ENCODE data around the gene HNRNPK. TPM values are rescaled to one million over a fixed set of nuclear protein-coding genes. Genes with fewer than 3 reads are reported as not detected.
"Not testable (repeated sequence)": the region's sequence is repeated elsewhere in the genome, so short reads cannot be mapped to it uniquely, and the experiment has no call there.

The HNRNPK gene
- total RNA-seq, 1 donor from 2014 or later, result 303 TPM

DNA sequence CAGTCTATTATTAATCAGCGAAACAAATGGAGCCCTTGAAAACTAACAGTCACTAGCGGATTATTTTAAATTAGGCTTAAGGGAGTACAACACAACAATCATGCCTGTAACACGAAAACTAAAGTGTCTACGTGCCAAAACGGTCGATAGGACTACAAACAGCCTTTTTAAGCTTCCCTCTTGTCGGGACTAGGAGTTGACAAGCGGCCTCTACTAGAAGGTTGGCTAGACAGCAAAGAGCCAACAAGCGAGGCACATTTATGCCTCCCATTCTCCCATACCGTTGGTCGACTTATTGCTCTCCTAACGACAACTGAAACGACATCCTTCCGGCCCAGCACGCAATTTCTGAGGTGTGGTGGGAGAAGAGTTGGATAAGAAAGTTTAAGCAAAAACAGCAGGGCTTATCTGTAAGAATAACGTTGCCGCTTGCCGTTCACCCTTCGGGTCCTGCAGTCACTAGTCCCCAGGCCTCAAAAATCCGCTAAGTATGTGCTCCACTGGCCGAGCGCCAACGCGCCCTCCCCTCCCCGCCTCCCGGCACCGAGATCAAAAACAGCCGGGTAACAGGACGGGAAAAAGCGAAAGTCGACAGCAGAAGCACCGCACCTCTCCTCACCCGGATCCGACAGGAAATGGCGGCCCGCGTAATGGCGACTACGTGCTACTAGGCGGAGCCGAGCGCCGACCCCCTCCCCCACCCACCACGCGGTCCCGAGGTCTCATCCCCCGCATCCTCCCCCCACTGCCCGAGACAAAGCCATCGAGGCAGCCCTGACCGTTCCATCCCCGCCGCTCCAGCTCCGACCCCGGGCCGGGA is 813 bp downstream of the HNRNPK start:
- intact Hi-C loops (cut with DNase I), result loop anchor here (5.0 kb wide), 1 partner anchor 83 kb away; no protein-coding TSS in a partner anchor

DNA sequence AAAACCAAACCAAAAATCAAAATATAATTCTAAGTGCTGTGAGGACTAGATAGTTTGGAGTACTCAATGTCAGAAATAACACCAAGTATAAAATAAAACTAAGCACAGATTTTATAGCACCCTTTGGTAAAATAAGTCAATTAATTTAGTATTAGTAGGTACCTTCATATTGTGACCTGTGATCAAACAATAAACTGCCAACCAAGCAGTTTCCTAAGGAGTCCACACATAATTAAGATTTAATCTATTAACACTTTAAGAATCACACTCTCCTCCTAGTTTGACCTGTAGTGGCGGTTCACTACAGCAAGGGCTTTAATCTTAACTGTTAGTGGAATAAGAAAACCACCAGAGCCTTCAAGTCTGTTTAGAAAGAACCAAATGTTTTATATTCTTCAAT is 2.8 kb downstream of the HNRNPK start:
- intact Hi-C loops (cut with DNase I), result loop anchor here (5.0 kb wide), 1 partner anchor 85 kb away; no protein-coding TSS in a partner anchor
- no peak for DNase-seq (ENCODE audit: low spot score)

More for the DNA sequence above, 813 bp downstream of the HNRNPK start:
- peak; percentile 95 for DNase-seq (ENCODE audit: low spot score)

DNA sequence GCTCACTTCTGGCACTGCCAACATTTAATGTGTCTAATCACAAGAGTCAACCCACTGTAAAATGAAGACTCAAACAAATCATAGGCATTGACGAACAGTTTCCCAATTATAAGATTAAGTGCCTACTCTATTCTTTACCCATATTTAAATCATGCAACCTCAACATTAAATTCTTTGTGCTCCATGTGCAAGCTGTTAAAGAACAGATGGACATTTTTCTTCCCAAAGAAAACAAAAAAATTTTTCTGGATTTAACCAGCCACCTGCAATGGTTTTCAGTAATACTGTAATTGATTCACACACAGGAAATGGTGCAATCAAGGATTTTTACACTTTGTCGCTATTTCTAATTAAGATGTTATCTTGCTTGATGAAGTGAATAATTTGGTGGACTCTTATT is 3.6 kb downstream of the HNRNPK start:
- intact Hi-C loops (cut with DNase I), result loop anchor here (5.0 kb wide), 1 partner anchor 86 kb away; no protein-coding TSS in a partner anchor
- DNase-seq (ENCODE audit: low spot score), result no peak

DNA sequence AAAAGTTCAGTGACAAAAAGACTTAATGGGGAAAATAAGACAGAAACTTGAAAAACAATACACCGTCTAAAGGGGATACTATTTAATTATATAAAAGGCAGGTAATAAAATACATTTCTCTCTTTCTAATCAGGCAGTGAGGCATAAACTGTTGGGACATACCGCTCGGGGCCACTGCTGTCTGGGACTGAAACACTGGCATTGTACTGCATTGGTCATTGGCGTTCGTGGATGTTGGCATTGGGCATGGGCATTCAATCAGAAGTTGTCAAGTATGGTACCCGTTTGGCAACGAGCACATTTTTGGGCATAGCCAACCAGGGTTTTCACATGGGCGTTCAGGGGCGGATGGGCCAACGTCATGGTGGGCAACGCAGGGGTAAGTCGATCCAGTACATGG is 4.7 kb downstream of the HNRNPK start:
- no peak for DNase-seq (ENCODE audit: low spot score)
- intact Hi-C loops (cut with DNase I), result loop anchor here (5.0 kb wide), 1 partner anchor 87 kb away; no protein-coding TSS in a partner anchor

DNA sequence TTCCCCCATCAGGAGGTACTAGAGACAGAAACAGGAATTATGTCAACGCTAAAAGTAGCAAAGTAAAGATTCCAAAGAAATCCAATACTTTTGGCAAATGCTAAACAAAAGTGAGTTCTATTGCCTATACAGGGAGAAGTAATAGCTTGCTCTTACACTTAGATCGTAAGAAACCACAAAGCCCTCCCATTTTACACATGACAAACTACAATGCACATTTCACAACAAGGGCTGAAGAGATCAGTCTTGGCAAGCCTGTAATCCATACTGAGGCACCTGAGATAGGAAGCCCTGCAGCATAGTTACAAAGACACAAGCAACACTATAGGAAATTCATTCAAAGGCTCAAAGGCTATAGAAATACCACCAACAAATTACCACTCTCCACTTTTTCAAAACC is 7.7 kb downstream of the HNRNPK start:
- intact Hi-C loops (cut with DNase I), result no loop called here
- no peak for DNase-seq (ENCODE audit: low spot score)

DNA sequence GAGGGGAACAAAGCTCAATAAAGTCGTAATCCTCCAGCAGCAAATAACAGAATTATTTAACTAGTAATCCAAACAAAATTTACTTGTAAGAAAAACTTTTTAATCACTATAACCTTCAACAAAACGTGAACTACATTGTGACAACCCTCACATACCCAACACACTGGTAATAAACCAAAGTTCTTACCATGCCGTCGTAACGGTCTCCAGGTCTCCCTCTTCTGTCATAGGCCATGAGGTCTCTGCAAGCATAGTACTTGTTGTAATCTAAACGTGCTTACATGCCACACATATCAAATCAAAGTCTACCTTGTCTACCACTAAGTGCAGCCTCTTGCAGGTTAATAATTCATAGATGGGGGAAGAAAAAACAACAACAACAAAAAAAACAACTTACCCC is 8.5 kb downstream of the HNRNPK start:
- intact Hi-C loops (cut with DNase I), result no loop called here

DNA sequence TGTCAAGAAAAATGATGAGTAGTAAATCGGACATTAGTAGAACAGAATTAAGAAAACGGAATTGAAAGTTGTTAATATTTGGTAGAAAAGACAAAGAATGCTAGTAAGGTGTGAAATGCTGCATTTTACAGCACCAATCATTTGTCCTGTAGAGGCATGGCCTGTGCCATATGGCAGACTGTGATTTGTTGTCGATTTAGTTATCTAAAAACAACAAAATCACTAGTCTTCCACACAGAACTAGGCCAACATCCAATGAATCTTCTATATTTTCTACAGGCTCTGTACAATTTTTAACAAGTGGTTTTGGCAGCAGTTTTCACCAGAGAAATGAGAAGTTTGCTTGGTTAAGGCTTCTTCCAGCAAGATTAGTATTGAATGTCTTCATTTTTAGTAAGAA is 10.4 kb downstream of the HNRNPK start:
- DNase-seq (ENCODE audit: low spot score), result no peak
- intact Hi-C loops (cut with DNase I), result no loop called here

More for the DNA sequence above, 8.5 kb downstream of the HNRNPK start:
- DNase-seq (ENCODE audit: low spot score), result no peak

DNA sequence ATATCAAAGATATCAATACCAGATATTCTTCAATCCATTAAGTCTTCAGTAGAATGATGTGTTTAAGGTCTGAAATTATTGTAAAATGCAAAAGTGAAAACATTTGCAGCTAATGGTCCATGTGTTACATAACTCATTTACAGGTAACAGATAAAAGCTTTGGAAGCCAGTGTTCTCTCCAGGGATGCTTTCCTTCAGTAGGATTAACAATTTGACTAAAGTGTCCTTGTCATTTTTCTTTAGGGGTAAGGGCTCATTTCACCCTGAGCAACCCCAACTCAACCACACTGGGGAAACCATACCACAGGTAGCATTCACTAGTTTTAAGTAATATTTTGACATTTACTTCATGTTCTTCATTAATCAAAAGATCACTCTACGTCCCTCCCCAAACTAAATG is 12.9 kb downstream of the HNRNPK start:
- DNase-seq (ENCODE audit: low spot score), result no peak
- intact Hi-C loops (cut with DNase I), result no loop called here

DNA sequence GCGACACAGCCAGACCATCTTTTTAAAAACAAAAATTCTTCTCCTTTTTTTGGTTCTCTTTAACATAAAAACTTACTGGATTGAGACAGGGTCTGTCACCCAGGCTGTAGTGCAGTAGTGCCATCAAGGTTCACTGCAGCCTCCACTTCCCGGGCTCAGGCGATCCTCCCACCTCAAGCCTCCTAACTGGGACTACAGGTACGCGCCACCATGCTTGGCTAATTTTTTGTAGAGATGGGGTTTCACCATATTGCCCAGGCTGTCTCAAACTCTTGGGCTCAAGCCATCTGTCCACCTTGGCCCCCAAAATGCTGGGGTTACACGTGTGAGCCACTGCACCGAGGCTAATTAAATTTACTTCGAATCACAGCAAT is 13.8 kb downstream of the HNRNPK start:
- intact Hi-C loops (cut with DNase I), result no loop called here
- no peak for DNase-seq (ENCODE audit: low spot score)

DNA sequence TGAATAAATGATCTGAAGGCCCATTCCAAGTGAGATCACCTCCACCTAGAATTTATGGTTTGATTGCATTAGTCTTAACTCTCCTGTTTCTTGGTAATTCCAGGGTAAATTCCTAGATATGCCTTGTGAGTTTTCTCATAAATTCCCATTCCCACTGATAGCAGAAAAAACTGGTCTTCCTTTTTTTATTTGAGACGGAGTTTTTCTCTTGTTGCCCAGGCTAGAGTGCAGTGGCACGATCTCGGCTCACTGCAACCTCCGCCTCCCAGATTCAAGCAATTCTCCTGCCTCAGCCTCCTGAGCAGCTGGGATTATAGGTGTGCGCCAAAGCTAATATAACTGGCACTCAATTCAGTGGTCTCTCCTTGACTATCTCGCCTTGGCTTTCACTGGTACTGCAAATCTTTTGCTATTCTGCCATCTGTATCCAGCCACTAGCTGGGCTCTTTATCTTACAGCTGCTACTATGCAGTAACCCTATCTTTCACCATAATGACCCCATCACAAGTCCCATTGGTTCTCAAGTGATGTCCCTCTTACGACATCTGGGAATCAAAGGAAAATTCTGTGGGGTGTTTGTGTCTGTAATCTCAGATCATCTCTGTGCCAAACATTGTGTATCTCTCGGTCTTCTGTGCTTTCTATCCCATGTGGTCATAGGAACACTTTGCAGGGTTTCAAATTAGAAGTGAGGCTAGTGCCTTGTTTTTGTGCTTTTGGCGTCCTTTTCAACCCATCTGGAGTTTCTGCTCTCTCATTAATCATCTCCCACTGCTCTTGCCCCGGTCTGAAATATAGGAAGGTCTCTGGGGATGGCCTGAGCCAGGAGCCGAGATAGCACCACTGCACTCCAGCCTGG is 14.4 kb downstream of the HNRNPK start:
- intact Hi-C loops (cut with DNase I), result no loop called here
- DNase-seq (ENCODE audit: low spot score), result no peak

DNA sequence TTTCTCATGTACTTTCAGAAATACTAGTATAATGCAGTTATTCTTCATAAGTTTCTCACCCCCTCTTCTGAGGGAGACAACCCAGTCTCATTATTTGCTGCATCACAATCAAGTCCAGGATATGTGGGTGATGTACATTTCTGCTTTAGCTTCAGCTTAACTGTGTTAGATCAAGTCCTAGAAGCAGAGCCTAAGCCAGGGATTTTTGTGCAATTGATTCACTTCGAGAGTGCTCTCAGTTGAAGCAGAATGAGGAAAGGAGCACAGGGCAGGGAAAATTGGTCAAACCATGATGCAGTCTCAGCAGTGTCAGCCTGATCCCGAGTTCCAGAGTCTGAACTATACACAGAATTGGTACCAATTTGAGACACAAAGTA is 15.1 kb downstream of the HNRNPK start:
- DNase-seq (ENCODE audit: low spot score), result no peak
- intact Hi-C loops (cut with DNase I), result no loop called here

DNA sequence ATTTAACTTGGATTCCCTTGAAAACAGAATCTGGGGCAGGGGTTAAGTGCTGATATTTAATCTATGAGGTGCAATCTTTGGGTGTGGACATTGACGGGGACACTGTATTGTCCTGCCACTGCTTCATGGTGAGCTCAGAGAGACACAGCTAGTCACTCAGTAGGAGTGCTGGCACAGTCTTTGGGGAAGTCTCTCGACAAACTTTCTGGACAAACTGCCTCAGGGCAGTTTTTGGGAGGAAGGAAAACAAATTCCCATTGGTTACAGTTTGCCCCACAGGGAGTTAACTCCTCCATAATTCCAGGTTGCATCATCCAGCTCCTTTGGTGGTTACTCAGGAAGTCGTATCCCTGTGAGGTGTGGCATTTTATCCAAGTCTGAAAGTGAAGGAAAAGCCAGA is 17.9 kb downstream of the HNRNPK start:
- intact Hi-C loops (cut with DNase I), result no loop called here
- DNase-seq (ENCODE audit: low spot score), result no peak

DNA sequence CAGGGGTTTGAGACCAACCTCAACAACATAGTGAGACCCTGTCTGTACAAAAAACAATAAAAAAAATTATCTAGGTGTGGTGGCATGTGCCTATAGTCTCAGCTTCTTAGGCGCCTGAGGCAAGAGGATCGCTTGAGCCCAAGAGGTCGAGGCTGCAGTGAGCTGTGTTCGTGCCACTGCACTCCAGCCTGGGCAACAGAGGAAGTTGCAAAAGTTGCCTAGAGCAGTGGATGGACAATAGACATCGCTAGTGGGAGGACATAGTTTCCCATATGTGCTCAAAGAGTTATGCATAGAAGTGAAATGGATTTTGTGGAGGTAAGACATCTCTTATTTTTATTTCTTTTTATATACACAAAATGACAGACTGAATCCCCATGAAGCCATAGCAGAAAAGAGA is 19.0 kb downstream of the HNRNPK start:
- DNase-seq (ENCODE audit: low spot score), result no peak
- intact Hi-C loops (cut with DNase I), result no loop called here

DNA sequence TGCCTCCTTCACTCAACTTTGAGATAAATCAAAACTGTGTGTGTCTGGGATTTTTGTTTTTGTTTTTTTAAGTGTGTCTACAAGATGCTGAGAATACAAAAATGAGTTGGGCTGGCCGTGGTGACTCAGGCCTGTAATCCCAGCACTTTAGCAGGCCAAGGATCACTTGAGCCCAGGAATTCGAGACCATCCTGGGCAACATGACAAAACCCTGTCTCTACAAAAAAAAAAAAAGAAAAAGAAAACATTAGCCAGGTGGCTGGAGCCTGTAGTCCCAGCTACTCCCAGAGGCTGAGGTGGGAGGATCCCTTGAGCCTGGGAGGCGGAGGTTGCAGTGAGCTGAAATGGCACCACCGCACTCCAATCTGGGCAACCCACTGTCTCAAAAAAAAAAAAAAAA is 21.0 kb downstream of the HNRNPK start:
- intact Hi-C loops (cut with DNase I), result loop anchor here (5.0 kb wide), 1 partner anchor 37 kb away; the partner anchor contains the start of gene KIF27
- DNase-seq (ENCODE audit: low spot score), result no peak

DNA sequence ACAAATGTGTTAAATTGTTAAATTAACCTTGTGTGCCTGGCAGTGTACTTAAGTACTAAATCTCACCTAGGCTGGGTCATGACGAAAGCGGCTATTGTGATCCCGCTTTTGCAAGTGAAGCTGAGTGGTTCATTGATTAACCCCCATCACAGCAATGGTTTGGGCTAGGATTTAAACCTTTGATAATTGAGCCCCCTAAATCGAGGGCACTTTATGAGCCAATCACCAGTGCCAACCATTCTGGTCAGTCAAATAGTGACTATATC is 22.8 kb downstream of the HNRNPK start:
- intact Hi-C loops (cut with DNase I), result loop anchor here (5.0 kb wide), 1 partner anchor 35 kb away; the partner anchor contains the start of gene KIF27
- no peak for DNase-seq (ENCODE audit: low spot score)

DNA sequence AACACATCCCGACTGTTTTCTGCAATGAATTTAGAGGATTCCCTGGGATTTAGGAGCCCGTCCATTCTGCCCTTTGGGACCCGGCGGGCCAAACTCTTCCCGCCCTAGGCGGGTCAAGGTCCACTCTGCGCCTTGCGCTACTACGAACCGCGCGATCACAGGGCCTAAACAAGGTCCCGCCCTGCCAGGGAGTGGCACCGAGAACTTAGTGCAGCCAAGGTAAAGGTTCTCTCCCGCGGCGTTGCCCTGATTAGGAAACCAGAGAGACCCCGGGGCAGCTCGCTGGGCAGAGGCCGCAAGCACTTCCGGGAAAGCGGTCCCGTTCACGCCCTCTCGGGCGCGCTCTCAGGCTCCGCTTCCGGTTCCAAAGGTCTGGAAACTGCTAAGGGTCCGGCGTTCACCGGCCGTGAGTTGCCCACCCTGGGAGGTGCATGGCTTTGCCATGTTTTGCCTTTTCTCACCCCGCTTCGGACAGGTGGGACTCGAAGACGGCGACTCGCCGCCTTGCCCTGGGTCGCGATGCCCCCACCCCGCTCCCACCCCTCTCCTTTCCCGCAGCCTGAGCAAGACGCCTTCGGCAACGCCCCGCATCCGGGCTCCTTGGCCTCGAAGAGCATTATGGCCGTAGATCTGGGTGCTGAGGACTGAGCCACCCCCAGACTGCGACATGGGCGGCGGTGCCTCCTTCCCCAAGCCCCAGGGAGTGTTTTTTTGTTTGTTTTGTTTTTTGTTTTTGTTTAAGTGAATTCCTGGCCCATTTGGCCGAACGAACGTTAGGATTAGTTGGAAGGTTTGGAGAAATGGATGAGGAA is 23.4 kb downstream of the HNRNPK start:
- peak; percentile 92 for DNase-seq (ENCODE audit: low spot score)
- intact Hi-C loops (cut with DNase I), result loop anchor here (5.0 kb wide), 1 partner anchor 34 kb away; the partner anchor contains the start of gene KIF27

DNA sequence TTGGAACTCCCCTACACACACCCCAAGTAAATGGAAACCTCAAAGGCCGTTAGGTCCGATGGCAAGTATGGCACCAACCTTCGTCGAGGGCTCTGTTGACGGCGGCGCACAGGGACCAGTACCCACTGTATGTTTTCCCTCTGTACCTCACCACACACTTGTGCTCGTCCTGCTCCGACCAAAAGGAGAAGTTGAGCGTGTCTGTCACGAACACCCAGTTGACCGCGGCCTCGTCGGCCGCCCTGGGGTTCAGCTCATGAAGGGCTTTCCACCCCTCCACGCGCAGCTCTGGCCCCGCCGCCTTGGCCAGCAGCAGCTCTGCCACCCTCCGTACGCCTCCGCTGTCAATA is 24.0 kb downstream of the HNRNPK start:
- intact Hi-C loops (cut with DNase I), result loop anchor here (5.0 kb wide), 1 partner anchor 34 kb away; the partner anchor contains the start of gene KIF27
- DNase-seq (ENCODE audit: low spot score), result peak; percentile 86

DNA sequence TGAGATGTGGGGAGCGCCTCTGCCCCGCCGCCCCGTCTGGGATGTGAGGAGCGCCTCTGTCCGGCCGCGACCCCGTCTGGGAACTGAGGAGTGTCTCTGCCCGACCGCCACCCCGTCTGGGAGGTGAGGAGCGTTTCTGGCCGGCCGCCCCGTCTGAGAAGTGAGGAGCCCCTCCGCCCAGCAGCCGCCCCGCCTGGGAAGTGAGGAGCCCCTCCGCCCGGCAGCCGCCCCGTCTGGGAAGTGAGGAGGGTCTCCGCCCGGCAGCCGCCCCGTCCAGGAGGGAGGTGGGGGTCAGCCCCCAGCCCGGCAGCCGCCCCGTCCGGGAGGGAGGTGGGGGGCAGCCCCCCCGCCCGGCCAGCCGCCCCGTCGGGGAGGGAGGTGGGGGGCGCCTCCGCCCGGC is 31.9 kb downstream of the HNRNPK start:
- intact Hi-C loops (cut with DNase I), result not testable (repeated sequence)
- peak; percentile 15 for DNase-seq (ENCODE audit: low spot score)

DNA sequence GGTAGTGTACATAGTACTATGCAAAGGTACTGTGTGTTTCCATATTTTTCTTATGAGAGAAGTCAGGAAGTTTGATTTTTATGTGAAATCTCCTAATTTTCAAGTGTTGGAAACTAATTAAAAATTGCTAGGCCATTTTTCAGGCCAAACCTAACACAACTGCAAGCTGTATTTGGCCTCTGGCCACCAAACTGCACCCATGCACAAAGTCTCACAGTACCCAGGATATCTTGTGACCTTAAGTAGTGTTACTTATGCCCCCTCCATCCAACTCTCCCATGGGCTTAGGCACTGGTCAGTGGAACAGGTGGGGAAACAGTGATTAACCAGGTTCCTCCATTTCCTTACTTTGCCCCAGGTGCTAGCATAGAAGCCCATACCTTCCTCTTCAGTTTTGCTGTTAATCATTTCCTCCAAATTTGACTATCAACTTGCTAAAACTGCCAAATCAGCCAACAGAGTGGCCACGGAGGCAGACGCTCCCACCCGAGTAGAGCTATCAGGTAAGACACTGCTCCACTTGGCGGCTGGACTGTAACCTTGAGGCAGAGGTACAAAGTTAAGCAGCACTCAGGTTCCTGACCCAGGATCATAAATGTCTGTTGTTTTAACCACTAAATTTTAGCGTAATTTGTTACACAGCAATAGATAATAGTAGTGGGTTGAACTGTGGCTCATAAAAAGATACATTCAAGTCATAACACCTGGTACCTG is 39.3 kb downstream of the HNRNPK start:
- peak; percentile 24 for DNase-seq (ENCODE audit: low spot score)
- intact Hi-C loops (cut with DNase I), result no loop called here
